ENCODE results near the gene R3HDM2. TPM values are rescaled to one million over a fixed set of nuclear protein-coding genes. Genes with fewer than 3 reads are reported as not detected.

Gene R3HDM2
- total and polyA plus RNA-seq, 4 donors = 18.1 to 60.7 (median 30.6) TPM

GRCh38 chr12:57219205-57219992 lies 211.4 kb downstream of the R3HDM2 start:
- no peak for TF ChIP-seq CTCF (IDR thresholded peaks at IDR 0.05; ENCODE audit: control extremely low read depth, extremely low read depth)
- Histone ChIP-seq H3K4me3 (no peak overlapping the region), H3K36me3 (ENCODE audit: control insufficient read depth in 4 of 4, insufficient read depth in 4 of 4, low read length in 4 of 4) (no peaks in the 10 kb centered on the region), H3K9me3 (ENCODE audit: control insufficient read depth in 4 of 4, insufficient read depth in 3 of 4, low read length in 3 of 4) (peaks cover 0 to 4% (median 0%) of the 10 kb centered on the region in 4 donors), H3K27ac (ENCODE audit: low read depth in 1 of 2, low read length in 1 of 2) (no peak overlapping the region), H3K27me3 (ENCODE audit: control insufficient read depth in 3 of 3, insufficient read depth in 3 of 3, low read length in 2 of 3) (peaks cover 4 to 85% (median 66%) of the 10 kb centered on the region in 3 donors), H3K4me1 (ENCODE audit: control insufficient read depth in 5 of 5, insufficient read depth in 5 of 5, low read length in 5 of 5) (peaks cover 0 to 33% (median 12%) of the 10 kb centered on the region in 5 donors), H3K9ac (ENCODE audit: insufficient read depth in 1 of 2, low read length in 2 of 2) (no peak overlapping the region)
- ATAC-seq (ENCODE audit: insufficient read depth, low FRiP score) (no peak), DNase-seq (peak in 2 of 3 donors; percentile 52 to 58)
- WGBS, 2 donors = 48 to 52% methylated on average over 14 of the region's 14 CpGs

- 64 to 75% methylated on average over 5 of the region's 5 CpGs for WGBS, 2 donors
- H3K36me3 ChIP-seq (ENCODE audit: control insufficient read depth in 4 of 4, insufficient read depth in 4 of 4, low read length in 4 of 4) = peaks cover 0 to 2% (median 0%) of the 10 kb centered on the region in 4 donors
- DNase-seq = peak; percentile 68 to 85 (median 74)
These were observed 212.6 kb downstream of the R3HDM2 start for GRCh38 chr12:57218030-57218853.

More at GRCh38 chr12:57218030-57218853, 212.6 kb downstream of the R3HDM2 start:
- no peak for ATAC-seq (ENCODE audit: insufficient read depth, low FRiP score)
- H3K27me3 ChIP-seq (ENCODE audit: control insufficient read depth in 3 of 3, insufficient read depth in 3 of 3, low read length in 2 of 3) = peaks cover 4 to 74% (median 55%) of the 10 kb centered on the region in 3 donors
- H3K9me3 ChIP-seq (ENCODE audit: control insufficient read depth in 4 of 4, insufficient read depth in 3 of 4, low read length in 3 of 4) = peaks cover 0 to 1% (median 0%) of the 10 kb centered on the region in 4 donors
- no peak for TF ChIP-seq CTCF (IDR thresholded peaks at IDR 0.05; ENCODE audit: control extremely low read depth, extremely low read depth)
- no peak overlapping the region for H3K27ac ChIP-seq (ENCODE audit: low read depth in 1 of 2, low read length in 1 of 2)
- H3K4me3 ChIP-seq = no peak overlapping the region
- H3K9ac ChIP-seq (ENCODE audit: insufficient read depth in 1 of 2, low read length in 2 of 2) = no peak overlapping the region
- peaks cover 0 to 36% (median 12%) of the 10 kb centered on the region in 5 donors for H3K4me1 ChIP-seq (ENCODE audit: control insufficient read depth in 5 of 5, insufficient read depth in 5 of 5, low read length in 5 of 5)

Measured in lung (tissue), 12 donors.